Vagina (tissue), 2 donors: Measurements from ENCODE around the gene USP10. TPM values are rescaled to one million over a fixed set of nuclear protein-coding genes. Genes with fewer than 3 reads are reported as not detected.

ENCODE experiments used
- DNase-seq, 2 donors: peaks; one replicate each; pipeline ENCODE4 v3.0.0-alpha.2; 2017; ENCODE audit errors: extremely low spot score in 2 of 2
- H3K27ac ChIP-seq: fragments of 200-600 bp; sonication (generic); one replicate; pipeline ENCODE4 v1.5.1; 2019
- H3K27me3 ChIP-seq: fragments of 200-600 bp; sonication (generic); one replicate; pipeline ENCODE4 v1.5.1; 2019
- H3K36me3 ChIP-seq, 2 donors: fragments of 200-600 bp; sonication (generic); one replicate each; pipeline ENCODE4 v1.5.1; 2017 to 2019
- H3K4me1 ChIP-seq: fragments of 200-600 bp; sonication (generic); one replicate; pipeline ENCODE4 v1.5.1; 2019
- H3K4me3 ChIP-seq, 2 donors: fragments of 200-600 bp; sonication (generic); 1 replicate in 1 of 2; 2 replicates in 1 of 2; pipeline ENCODE4 v1.5.1; 2016 to 2019
- H3K9me3 ChIP-seq: fragments of 200-600 bp; sonication (generic); one replicate; pipeline ENCODE4 v1.5.1; 2019
- CTCF ChIP-seq, 3 experiments: fragments of 450-650 bp in 2 of 3; fragments of 200-600 bp in 1 of 3; sonication (generic) in 1 of 3; IDR thresholded peaks; one replicate each; pipeline ENCODE4 v1.5.1; 2017 to 2019; ENCODE audit warnings: antibody characterized with exemption in 3 of 3, mild to moderate bottlenecking in 2 of 3, moderate library complexity in 2 of 3
- POLR2A ChIP-seq, 2 donors: fragments of 450-650 bp; IDR thresholded peaks; one replicate each; pipeline ENCODE4 v1.6.1; 2017; ENCODE audit warnings: antibody characterized with exemption in 2 of 2, mild to moderate bottlenecking in 2 of 2, moderate library complexity in 2 of 2
- POLR2AphosphoS5 ChIP-seq, 2 donors: sonication (generic); formaldehyde crosslinking; IDR thresholded peaks; one replicate each; pipeline ENCODE4 v1.9.0; 2017; ENCODE audit warnings: antibody characterized with exemption in 2 of 2, mild to moderate bottlenecking in 2 of 2, low read depth in 1 of 2; ENCODE audit not compliant: insufficient read depth in 1 of 2
- intact Hi-C: fragments of 100-400 bp; cut with DNase I; formaldehyde crosslinking; loops from one replicate; pipeline ENCODE4 v1.15.1; 2023
- total RNA-seq: library from RNA; depleted of rRNA; stranded (reverse); fragments of >200 nt; gene quantifications from one replicate; pipeline ENCODE4 v1.2.3, GENCODE V29; 2016

The USP10 gene
- total RNA-seq, 1 donor from 2014 or later = 42.5 TPM

GRCh38 chr16:84710686-84711085, 10.9 kb downstream of the USP10 start:
- Histone ChIP-seq H3K4me1 (peaks cover 40% of the 10 kb centered on the region), H3K27me3 (no peaks in the 10 kb centered on the region), H3K4me3 (no peak overlapping the region), H3K27ac (no peak overlapping the region), H3K9me3 (no peaks in the 10 kb centered on the region), H3K36me3 (no peaks in the 10 kb centered on the region)
- intact Hi-C loops = no loop called here
- peak in 1 of 2 donors; percentile 54 for DNase-seq
- no peak for TF ChIP-seq CTCF (IDR thresholded peaks at IDR 0.05)
- no peak for TF ChIP-seq POLR2AphosphoS5 (IDR thresholded peaks at IDR 0.05; ENCODE audit: insufficient read depth in 1 of 2, low read depth in 1 of 2)
- TF ChIP-seq POLR2A (IDR thresholded peaks at IDR 0.05) = no peak

- TF ChIP-seq POLR2A (IDR thresholded peaks at IDR 0.05) = no peak
- TF ChIP-seq CTCF (IDR thresholded peaks at IDR 0.05) = no peak
- TF ChIP-seq POLR2AphosphoS5 (IDR thresholded peaks at IDR 0.05; ENCODE audit: insufficient read depth in 1 of 2, low read depth in 1 of 2) = no peak
- no peaks in the 10 kb centered on the region for H3K27me3 ChIP-seq
- H3K36me3 ChIP-seq = no peaks in the 10 kb centered on the region
- no peak overlapping the region for H3K4me3 ChIP-seq
- H3K9me3 ChIP-seq = no peaks in the 10 kb centered on the region
- H3K4me1 ChIP-seq = peaks cover 33% of the 10 kb centered on the region
- no peak overlapping the region for H3K27ac ChIP-seq
- DNase-seq = peak in 1 of 2 donors; percentile 49
- intact Hi-C loops = no loop called here
These were observed 12.4 kb downstream of the USP10 start for GRCh38 chr16:84712138-84712671.

GRCh38 chr16:84712801-84713775, 13.3 kb downstream of the USP10 start:
- no peaks in the 10 kb centered on the region for H3K27me3 ChIP-seq
- no peak overlapping the region for H3K4me3 ChIP-seq
- no peaks in the 10 kb centered on the region for H3K36me3 ChIP-seq
- DNase-seq = peak in 1 of 2 donors; percentile 60
- intact Hi-C loops = no loop called here
- TF ChIP-seq CTCF (IDR thresholded peaks at IDR 0.05) (no peak), POLR2A (IDR thresholded peaks at IDR 0.05) (no peak)
- H3K4me1 ChIP-seq = peaks cover 25% of the 10 kb centered on the region
- no peak overlapping the region for H3K27ac ChIP-seq
- no peaks in the 10 kb centered on the region for H3K9me3 ChIP-seq

GRCh38 chr16:84714028-84714427, 14.2 kb downstream of the USP10 start:
- Histone ChIP-seq H3K36me3 (no peaks in the 10 kb centered on the region), H3K27ac (no peak overlapping the region), H3K4me1 (peaks cover 24% of the 10 kb centered on the region), H3K9me3 (no peaks in the 10 kb centered on the region), H3K4me3 (no peak overlapping the region), H3K27me3 (no peaks in the 10 kb centered on the region)
- DNase-seq = peak in 1 of 2 donors; percentile 60
- intact Hi-C loops = no loop called here
- TF ChIP-seq CTCF (IDR thresholded peaks at IDR 0.05) (no peak), POLR2AphosphoS5 (IDR thresholded peaks at IDR 0.05; ENCODE audit: insufficient read depth in 1 of 2, low read depth in 1 of 2) (no peak), POLR2A (IDR thresholded peaks at IDR 0.05) (no peak)

GRCh38 chr16:84715424-84715823, 15.6 kb downstream of the USP10 start:
- Histone ChIP-seq H3K27me3 (no peaks in the 10 kb centered on the region), H3K4me1 (peaks cover 35% of the 10 kb centered on the region), H3K9me3 (no peaks in the 10 kb centered on the region), H3K27ac (no peak overlapping the region), H3K4me3 (no peak overlapping the region), H3K36me3 (no peaks in the 10 kb centered on the region)
- intact Hi-C loops = no loop called here
- peak in 1 of 2 donors; percentile 2 for DNase-seq
- TF ChIP-seq POLR2A (IDR thresholded peaks at IDR 0.05) (no peak), CTCF (IDR thresholded peaks at IDR 0.05) (no peak), POLR2AphosphoS5 (IDR thresholded peaks at IDR 0.05; ENCODE audit: insufficient read depth in 1 of 2, low read depth in 1 of 2) (no peak)
